Thyroid gland (tissue), 4 donors: ENCODE data around the gene DNAJB6.

Experiments used
- CTCF ChIP-seq, 6 experiments: fragments of 200-600 bp in 3 of 6; fragments of 450-650 bp in 3 of 6; sonication (generic) in 3 of 6; IDR thresholded peaks; one replicate each; pipeline ENCODE4 v1.5.1; 2016 to 2019; ENCODE audit warnings: antibody characterized with exemption in 6 of 6, mild to moderate bottlenecking in 2 of 6, inconsistent platforms in 1 of 6, moderate library complexity in 1 of 6
- POLR2A ChIP-seq, 2 donors: fragments of 450-650 bp; IDR thresholded peaks; one replicate each; pipeline ENCODE4 v1.6.1; 2017; ENCODE audit warnings: antibody characterized with exemption in 2 of 2, mild to moderate bottlenecking in 2 of 2, moderate library complexity in 1 of 2

GRCh38 chr7:157395206-157395605 lies 58.4 kb downstream of the DNAJB6 start:
- no peak for TF ChIP-seq CTCF (IDR thresholded peaks at IDR 0.05)
- no peak for TF ChIP-seq POLR2A (IDR thresholded peaks at IDR 0.05)
